ENCODE results near the gene PLA2G6.
"Not testable (repeated sequence)": the region's sequence is repeated elsewhere in the genome, so short reads cannot be mapped to it uniquely, and the experiment has no call there.

The PLA2G6 gene

DNA sequence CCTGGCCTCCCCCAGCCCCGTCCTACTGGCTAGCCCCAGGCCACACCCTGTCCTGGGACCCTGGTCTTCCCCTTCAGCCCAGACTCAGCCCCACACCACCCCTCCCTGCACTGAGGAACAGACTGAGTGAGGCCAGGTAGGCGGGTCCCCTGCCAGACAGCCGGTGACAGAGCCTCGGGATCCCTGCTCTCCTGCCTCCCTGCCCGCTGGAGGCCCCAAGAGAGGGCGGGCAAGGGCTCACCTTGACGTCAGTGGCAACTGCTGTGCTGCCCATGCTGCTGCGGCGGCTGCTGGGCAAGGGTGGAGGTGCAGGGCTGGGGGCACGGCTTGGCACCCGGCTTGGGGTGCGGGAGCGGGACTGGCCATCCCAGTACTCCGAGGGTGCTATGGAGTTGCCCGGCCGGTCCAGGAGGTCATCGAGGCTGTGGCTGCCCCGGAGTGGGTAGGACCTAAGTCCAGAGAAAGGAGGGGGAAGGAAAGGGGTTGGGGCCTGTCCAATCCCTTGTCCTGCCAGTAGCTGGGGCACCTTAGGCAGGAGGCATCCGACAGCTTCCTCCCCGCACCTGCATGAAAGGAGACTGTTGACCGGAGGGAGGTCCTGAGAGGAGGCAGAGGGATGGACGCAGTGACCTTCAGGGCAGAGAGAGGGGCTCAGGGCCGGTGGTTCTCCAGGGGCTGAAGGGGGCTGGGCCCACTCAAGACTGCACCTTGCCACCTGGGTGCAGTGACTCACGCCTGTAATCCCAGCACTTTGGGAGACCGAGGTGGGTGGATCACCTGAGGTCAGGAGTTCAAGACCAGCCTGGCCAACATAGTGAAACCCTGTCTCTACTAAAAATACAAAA is 95.4 kb downstream of the PLA2G6 start:
- DNase-seq (ENCODE audit: low read depth in 2 of 2, low spot score in 1 of 2): no peak

DNA sequence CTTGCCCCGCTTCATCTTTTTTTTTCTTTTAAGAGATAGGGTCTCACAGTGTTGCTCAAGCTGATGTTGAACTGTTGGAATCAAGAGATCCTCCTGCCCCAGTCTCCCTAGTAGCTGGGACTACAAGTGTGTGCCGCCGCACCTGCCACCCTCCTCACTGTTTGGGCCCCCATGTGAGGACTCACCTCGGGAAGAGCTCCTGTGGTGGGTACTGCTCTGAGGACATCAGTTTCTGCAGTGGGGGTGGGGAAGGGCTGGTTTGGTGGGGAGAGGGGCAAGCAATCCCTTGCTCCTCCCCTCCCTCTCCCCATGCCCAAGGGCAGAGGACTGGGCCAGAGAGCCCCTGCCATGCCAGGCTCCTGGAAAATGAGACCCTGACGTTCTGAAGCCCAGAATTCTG is 96.1 kb downstream of the PLA2G6 start:
- no peak for DNase-seq (ENCODE audit: low read depth in 2 of 2, low spot score in 1 of 2)

DNA sequence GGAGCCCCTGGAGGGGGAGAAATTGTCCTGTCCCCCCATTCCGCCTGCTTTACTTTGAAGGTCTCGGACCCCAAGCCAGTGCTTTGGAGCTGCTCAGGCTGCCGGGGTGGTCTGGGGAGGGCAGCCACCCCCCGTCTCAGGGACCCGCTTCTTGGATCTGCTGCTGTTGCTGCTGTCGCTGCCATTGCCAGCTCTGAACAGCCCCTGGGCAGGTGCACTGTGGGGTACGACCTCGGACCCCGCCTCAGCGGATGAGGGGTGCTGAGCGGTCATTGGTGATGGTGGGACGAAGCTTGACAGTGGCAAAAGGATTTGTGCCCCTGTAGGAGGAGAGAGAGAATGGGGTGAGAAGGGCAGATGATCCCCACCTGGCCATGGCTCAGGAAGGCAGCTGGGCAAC is 96.6 kb downstream of the PLA2G6 start:
- DNase-seq (ENCODE audit: low read depth in 2 of 2, low spot score in 1 of 2): no peak

DNA sequence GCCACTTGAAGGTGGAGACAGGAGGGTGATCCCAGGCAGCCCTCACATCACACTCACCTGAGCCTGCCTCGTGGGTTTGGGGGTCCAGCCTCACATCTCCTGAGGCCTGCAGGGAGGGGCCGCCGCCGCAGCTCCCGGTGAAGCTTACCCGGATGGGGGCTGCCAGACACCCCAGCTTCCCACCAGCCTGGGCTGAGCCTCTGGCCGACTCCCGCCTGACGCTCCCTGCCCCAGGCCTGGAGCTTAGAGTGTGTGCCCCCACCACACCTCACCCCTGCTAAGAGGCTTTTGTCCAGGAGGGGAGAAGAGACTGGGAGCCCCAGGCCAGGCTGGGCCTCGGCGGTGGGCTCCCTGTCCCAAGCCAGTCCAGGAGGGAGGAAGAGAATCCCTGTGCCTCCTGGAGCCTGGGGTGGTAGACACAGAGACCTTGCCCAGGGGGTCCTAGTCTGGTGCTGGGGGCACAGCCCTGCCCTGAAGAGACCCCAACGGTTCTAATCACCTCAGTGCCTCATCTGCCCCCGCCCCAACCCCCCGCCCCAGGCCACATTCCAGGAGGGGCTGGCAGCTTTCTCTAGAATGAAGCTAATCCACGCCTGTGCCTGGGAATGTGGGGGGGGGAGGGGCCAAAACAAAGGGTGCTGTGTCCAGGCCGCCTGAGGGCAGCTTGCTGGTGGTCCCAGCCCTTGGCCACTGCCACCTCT is 97.5 kb downstream of the PLA2G6 start, which contains the start of gene SLC16A8:
SLC16A8 (minus strand) TSS at position 254 of the 701 bp plus-strand sequence. CDS start 1,311 bp downstream, outside the sequence.
- DNase-seq (ENCODE audit: low read depth in 2 of 2, low spot score in 1 of 2): no peak

DNA sequence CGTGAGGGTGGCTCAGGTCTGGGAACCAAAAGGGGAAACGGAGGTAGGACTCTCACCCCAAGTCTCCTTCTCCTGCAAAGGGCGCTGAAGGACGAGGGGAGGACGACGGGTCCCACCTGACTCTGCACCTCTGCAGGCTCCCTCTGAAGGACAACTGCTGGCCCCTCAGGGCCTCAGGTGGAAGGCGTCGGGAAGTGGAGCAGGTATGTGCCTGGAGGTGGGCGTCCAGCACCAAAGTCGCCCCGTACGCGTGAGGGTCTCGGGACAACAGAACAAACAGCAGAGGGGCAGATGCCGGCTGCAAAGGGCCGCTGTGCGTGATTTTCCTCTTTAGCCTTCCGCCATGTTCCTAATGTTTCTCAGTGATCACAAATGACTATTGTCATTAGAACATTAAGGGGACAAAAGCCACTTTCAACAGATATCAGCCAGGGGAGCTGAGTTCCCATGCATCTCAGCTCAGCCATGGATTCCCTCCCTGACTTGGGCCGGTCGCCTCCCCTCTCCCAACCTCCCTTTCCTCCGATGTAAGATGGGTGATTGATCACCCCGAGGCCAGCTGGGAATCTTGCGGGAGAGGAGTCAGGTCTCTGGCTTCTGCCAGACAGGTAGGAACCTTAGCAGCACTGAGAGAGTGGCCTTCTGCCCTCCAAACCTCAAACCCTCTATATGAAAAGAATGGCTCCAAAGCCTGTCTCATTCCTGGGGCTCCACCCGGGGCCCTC is 98.5 kb downstream of the PLA2G6 start:
- DNase-seq (ENCODE audit: low read depth in 2 of 2, low spot score in 1 of 2): no peak

DNA sequence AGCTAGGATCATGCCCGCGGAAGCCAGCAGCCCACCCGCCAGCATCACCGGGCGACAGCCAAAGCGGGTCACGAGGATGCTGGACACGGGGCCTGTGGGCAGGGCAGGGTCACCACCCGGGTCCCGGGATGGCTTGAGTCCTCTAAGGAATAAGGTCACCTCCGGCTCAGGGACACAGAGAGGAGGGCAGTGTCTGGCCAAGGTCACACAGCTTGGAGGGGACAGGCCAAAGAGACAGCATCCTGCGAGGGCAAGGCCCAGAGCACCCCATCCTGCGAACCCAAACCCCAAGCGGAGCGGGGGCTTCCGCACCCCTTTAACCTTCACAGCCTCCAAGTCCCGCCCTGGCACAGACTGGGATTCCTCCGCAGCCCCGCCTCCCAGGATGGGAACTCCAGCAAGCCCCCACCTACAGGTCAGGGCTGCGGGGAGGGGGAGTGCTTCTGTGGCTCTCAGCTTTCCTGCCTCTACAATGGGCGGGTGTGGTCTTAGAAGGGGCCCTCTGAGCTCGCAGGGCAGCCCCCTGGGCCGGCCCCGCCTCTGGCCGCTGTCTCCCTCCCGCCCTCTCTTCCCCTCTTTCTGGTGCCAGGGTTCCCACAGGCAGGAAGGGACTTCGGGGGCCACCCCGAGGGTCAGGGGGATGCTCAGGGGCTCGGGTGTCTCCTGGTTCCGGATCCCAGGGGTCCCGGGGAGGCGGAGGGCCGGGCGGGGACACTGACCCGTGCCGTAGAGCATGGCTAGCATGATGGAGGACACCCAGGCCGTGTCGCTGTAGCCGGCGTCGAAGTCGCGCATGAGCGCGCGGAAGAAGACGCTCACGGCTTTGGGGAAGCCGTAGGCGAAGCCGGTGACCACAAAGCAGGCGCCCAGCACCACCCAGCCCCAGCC is 99.4 kb downstream of the PLA2G6 start:
- DNase-seq (ENCODE audit: low read depth in 2 of 2, low spot score in 1 of 2): no peak

DNA sequence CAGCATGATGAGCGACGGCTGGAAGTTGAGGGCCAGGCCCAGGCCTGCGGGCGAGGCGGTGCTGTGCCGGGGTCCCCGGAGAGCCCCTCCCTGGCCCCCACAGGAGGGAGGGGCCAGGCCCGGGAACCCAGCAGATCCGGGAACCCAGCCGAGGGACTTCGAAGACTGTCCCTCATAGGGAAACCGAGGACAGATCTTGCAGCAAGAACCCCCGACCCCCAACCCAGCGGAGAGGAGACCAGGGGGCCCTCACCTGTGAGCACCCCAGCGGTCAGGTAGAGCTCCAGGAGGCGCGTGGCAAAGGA is 100.0 kb downstream of the PLA2G6 start:
- DNase-seq (ENCODE audit: low read depth in 2 of 2, low spot score in 1 of 2): no peak

DNA sequence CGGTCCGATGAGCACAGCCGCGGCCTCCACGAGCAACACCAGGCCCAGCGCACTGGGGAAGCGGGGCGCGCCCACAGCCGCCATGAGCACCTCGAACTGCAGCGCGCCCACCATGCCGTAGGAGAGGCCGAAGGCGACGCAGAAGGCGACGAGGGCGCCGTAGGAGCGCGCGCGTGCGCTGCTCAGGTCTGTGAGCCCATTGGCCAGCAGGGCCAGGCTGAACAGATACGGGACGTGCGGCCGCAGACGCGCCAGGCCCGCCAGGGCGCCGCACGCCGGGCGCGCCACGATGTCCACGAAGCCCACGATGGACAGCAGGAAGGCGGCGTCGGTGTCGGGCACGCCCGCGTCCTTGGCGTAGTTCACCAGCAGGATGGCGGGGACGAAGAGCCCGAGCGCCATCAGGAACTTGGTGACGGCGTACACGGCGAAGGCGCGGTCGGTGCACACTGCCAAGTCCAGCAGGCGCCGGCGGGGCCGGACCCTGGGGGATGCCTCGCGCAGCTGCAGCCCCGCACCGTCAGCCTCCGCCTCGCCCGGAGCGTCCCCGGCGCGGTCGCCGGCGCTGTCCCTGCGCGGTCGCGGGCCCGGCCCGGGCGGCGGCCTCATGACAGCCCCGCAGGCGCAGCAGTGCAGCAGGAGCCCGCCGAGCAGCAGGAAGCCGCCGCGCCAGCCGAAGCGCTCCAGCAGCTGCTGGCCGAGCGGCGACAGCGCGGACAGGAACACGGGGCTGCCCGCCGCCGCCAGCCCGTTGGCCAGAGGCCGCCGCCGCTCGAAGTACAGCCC is 100.6 kb downstream of the PLA2G6 start:
- DNase-seq (ENCODE audit: low read depth in 2 of 2, low spot score in 1 of 2): no peak

DNA sequence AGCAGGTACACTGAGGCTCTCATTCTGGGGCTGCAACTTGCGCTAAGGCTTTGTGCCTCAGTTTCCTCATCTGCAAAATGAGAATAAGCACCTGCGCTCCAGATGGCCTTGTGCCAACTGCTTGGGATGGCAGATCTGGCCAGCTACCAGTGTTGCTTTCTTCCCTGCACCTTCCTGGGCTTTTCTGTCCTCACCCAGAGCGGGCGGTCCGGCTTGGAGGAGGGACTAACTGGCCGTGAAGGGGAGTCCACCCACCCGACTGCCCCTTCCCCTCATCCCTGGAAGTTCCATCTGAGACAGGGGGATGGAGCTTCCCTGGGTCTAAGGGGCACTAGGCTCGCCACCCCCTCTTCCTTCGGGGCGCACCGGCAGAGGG is 101.2 kb downstream of the PLA2G6 start:
- no peak for DNase-seq (ENCODE audit: low read depth in 2 of 2, low spot score in 1 of 2)

DNA sequence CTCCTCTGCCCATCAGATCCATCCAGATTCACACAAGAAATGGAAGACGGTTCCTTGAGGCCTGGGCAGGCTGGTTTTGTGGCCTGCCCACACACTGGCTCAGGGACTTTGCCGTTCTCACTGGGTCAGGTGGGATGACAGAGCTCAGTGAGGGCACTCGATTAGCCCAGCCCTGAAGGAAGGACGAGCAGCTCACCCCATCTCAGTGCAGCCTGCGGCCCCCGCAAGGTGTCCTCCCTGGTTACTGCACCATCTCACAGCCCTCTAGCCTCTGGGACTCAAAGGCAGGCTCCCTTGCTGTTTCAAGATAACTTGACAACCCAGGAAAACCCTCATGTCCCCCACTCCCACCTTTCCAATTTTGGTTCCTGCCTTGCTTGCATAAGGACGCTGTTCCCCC is 101.8 kb downstream of the PLA2G6 start:
- DNase-seq (ENCODE audit: low read depth in 2 of 2, low spot score in 1 of 2): no peak

DNA sequence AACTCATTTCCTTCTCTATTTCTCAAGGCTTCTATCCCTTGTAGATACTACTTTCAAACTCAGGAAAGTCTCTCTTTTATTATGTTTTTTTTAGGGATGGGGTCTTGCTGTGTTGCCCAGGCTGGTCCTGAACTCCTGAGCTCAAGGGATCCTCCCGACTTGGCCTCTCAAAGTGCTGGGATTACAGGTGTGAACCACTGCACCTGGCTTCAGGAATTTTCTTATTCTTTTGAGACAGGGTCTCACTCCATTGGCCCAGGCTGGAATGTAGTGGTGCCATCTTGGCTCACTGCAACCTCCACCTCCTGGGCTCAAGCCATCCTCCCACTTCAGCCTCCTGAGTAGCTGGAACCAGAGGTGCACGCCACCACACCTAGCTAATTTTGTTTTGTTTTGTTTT is 102.4 kb downstream of the PLA2G6 start:
- not testable (repeated sequence) for DNase-seq (ENCODE audit: low read depth in 2 of 2, low spot score in 1 of 2)

DNA sequence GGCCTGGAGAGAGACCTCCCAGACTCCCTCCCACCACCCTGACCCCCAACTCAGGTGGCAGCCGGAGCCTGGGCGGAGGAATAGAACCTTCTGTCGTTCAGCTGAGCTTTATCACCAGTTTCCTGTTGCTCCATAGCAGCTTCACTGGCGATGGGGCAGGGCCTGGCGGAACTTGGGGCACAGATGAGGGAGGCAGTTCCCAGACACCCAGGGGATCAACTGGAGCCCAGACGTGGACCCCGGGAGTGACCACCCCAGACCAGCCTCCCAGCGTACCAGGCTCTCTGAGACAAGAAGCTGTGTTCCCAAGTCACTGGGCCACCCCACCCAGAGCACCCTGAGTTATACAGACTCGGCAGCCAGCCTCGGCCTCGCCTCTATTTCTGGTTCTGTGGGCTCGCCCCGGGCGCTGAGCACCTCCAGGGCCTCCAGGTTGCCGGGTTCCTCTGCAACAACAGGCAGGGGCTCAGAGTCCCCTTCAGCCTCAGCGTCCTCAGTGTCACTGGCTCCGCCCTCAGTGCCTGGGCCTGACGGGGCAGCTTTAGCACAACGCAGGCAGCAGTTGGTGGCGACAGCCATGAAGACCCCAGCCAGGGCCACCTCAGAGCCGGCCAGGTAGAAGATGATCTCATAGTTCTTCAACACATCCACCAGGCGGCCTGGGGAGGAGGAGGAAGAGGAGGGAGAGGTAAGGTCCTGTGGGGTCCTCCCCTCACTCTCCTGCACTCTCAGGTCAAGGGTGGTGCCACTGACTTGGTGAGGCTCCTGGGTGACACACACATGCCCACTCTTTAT is 103.4 kb downstream of the PLA2G6 start:
- no peak for DNase-seq (ENCODE audit: low read depth in 2 of 2, low spot score in 1 of 2)

DNA sequence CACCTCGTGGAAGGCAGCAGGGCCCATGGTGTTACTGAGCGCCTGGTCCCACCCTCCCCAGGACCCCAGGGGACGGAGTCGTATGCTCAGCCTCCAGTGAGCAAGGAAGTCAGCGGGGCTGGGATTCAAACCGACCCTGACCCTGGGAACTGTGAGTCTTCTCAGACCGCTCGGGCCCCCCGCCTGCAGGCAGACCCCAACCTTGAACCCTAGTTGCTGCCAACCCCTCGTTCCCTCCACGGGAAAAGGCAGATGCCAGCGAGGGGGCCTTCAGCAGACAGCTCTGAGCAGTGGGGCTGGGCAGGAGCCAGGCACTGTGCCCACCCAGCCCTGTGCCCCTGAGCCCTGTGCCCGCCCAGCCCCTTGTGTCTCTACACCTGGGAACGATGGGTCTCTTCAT is 104.0 kb downstream of the PLA2G6 start:
- no peak for DNase-seq (ENCODE audit: low read depth in 2 of 2, low spot score in 1 of 2)

DNA sequence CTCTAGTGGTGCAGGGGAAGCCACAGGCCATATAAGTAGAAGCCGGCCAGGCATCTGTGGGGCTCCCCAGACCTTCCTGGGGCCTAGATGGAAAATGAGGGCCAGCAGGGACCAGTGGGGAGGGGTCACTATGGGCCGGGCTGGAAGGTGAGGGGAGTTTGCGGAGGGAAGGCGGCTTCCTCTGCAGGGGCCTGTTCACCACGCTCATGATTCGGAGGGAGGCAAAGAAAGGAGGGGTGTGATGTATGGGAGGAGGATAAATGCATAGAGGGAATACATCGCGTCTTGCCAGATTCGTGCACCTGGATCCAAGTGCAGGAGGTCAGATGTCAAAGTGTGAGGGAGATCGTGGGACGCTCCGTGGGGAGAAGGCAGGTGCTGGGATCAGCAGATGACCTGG is 104.5 kb downstream of the PLA2G6 start:
- DNase-seq (ENCODE audit: low read depth in 2 of 2, low spot score in 1 of 2): no peak

DNA sequence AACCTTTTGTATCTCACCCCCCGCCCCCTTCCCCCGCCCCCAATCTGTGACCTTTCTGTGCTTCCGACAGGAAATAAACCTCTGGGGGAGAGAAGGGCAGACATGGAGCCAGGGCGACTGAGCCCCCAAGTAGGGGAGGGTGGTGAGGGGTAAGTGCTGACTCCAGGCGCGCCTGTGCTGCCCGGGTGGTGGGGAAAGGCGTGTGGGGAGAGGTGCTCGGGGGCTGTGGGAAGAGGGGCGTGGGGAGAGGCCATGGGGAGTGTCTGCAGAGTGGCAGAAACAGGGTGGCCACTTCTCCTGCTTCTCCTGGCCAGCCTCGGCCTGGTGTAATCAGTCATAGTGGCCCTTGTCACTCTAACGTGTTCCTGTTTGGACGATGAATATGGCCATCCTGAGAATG is 105.7 kb downstream of the PLA2G6 start:
- DNase-seq (ENCODE audit: low read depth in 2 of 2, low spot score in 1 of 2): no peak

DNA sequence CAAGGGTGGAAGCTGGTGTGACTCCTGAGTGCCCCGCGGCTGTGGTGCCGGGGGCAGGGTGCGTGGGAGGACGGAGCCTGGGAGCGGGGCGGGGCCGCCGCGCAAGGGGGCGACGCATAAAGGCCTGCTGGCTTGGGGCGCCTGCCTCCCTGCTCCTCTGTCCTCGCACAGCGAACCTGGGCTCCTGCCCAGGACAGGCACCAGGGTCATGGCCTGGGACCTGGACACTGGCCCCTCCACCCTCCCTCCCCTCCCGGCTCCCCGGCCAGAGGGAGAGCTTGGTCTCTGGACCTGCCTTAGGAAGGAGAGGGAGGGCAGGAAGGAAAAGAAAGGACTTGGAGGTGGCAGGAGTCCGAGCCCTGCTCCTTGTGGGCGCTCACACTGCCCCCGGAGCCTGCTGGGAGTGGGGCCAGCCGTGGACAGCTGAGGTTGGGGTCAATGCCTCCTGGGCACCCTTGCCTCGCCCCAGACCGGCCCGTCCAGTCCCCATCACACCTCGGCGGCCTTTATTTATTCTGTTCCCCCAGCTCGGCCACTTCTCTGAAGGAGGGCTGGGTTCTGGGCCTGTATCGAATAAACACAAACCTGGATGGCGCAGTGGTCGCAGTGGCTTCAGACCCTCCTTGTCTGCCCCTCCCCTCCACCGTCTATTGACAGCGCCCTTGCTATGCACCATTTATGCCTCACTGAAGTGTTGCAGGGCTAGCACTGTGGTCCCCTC is 106.4 kb downstream of the PLA2G6 start:
- no peak for DNase-seq (ENCODE audit: low read depth in 2 of 2, low spot score in 1 of 2)

DNA sequence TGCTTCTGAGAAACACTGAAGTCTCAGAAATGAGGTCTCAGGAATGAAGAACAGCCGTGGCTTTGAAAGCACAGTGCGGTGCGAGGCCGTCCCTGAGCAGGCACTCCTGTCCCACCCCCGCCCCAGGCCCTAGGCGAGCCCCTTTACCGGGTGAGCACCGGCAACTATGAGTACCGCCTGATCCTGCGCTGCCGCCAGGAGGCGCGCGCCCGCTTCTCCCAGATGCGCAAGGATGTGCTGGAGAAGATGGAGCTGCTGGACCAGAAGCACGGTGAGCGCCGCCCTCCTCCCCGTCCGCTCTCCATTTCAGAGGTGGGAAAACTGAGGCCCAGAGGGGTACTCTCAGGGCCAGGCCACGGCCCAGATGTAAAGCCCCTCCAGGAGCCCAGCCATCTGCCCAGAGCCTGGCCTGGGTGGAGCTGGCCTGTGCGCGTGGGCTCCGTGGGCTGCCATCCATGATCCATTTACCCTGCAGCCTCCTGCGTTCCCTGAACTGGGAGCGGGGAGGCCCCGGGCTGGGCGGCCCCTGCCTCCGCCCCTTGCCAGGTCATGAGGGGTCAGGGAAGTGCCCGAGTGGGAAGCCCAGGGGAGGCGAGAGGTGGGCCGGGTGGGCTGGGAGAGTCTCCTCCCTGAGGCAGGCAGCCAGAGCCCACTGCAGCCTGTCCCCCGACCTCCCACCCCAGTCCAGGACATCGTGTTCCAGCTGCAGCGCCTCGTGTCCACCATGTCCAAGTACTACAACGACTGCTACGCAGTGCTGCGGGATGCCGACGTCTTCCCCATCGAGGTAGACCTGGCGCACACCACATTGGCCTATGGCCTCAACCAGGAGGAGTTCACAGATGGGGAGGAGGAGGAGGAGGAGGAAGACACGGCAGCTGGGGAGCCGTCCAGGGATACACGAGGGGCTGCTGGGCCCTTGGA is 107.2 kb downstream of the PLA2G6 start:
- DNase-seq (ENCODE audit: low read depth in 2 of 2, low spot score in 1 of 2): no peak
